Osteoblast (primary cell): ENCODE results near the gene SAE1. TPM values are rescaled to one million over a fixed set of nuclear protein-coding genes. Genes with fewer than 3 reads are reported as not detected.

Experiments used
- DNase-seq: peaks from one replicate; pipeline ENCODE4 v3.0.0; 2011; ENCODE audit warnings: low spot score, mixed read lengths; ENCODE audit not compliant: insufficient read length; ENCODE audit errors: missing footprints
- H2AFZ ChIP-seq: 2 replicates; pipeline ENCODE4 v1.6.0; 2011; ENCODE audit warnings: mild to moderate bottlenecking, low read length
- H3K27ac ChIP-seq: 2 replicates; pipeline ENCODE4 v1.5.1; 2011; ENCODE audit warnings: mild to moderate bottlenecking, low read depth, low read length, moderate library complexity
- H3K27me3 ChIP-seq: 2 replicates; pipeline ENCODE4 v1.6.0; 2012; ENCODE audit warnings: mild to moderate bottlenecking, control low read depth, inconsistent platforms, low read length, moderate library complexity; ENCODE audit not compliant: insufficient read depth
- H3K36me3 ChIP-seq: 2 replicates; pipeline ENCODE4 v1.5.1; 2011; ENCODE audit warnings: mild to moderate bottlenecking, low read length, control low read depth, moderate library complexity; ENCODE audit not compliant: insufficient read depth
- H3K4me1 ChIP-seq: 2 replicates; pipeline ENCODE4 v1.5.1; 2011; ENCODE audit warnings: mild to moderate bottlenecking, low read length, control low read depth, moderate library complexity; ENCODE audit not compliant: insufficient read depth
- H3K4me2 ChIP-seq: 2 replicates; pipeline ENCODE4 v1.6.0; 2011; ENCODE audit warnings: mild to moderate bottlenecking, low read length; ENCODE audit not compliant: insufficient read depth
- H3K4me3 ChIP-seq: fragments of 200-600 bp; sonication (generic); 3 replicates; pipeline ENCODE4 v1.5.1; 2012; ENCODE audit warnings: mild to moderate bottlenecking, low read length, inconsistent platforms; ENCODE audit not compliant: insufficient read depth
- H3K79me2 ChIP-seq: 2 replicates; pipeline ENCODE4 v1.6.0; 2012; ENCODE audit warnings: mild to moderate bottlenecking, low read length, control low read depth, inconsistent platforms; ENCODE audit not compliant: insufficient read depth
- H3K9me3 ChIP-seq: 2 replicates; pipeline ENCODE4 v1.5.1; 2011; ENCODE audit warnings: low read depth, low read length, control low read depth
- H4K20me1 ChIP-seq: 2 replicates; pipeline ENCODE4 v1.6.0; 2012; ENCODE audit warnings: mild to moderate bottlenecking, low read length, control low read depth; ENCODE audit not compliant: insufficient read depth
- total RNA-seq: library from RNA; depleted of rRNA; stranded (reverse); fragments of >200 nt; gene quantifications from 2 replicates; pipeline ENCODE4 v1.2.3, GENCODE V29; 2012
- TF ChIP-seq, protein P1 (sequence below): IDR thresholded peaks from 2 replicates; pipeline ENCODE4 v1.5.1; 2011; ENCODE audit warnings: mild to moderate bottlenecking, low read depth, low read length, moderate library complexity; ENCODE audit errors: extremely low read depth

Gene SAE1
- total RNA-seq, 1 donor, result 105 TPM

DNA sequence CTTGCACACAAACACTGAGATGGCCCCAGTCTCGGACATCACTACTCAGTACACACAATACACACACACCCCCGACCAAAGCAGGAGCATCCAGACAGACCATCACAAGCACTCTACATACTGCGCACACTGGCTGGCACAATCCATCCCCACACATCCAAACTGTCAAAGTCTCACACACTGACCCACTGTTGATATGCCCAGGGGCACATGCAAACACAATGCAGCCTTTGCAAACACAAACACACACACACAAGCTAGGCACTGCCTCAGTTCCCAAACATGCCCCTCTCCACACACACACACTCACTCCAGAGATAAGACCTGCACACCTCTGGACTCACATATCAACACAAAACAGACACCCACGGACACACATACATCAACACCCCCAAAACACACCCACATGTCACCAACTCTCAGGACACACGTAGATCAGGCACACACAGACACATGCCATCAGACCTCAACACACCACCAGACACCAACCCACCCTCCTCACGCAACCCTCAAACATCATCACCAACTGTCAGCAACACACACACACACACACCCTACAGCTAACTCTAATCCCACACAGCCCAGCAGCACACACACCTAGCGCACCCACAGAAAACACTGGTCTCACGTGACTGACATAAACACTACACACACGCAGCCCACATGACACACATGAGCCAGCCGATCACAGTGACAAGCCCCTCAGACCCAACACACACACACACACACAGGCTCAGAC, 98.5 kb downstream of the SAE1 start:
- Histone ChIP-seq H3K9me3 (no peaks in the 10 kb centered on the region), H3K79me2 (peaks cover 48% of the 10 kb centered on the region), H3K4me1 (peaks cover 54% of the 10 kb centered on the region), H2AFZ (no peak overlapping the region), H4K20me1 (peaks cover 16% of the 10 kb centered on the region), H3K36me3 (peaks cover 6% of the 10 kb centered on the region), H3K27me3 (no peaks in the 10 kb centered on the region), H3K27ac (peak overlapping the region; percentile 68), H3K4me3 (peak overlapping the region; percentile 88), H3K4me2 (peak overlapping the region; percentile 96)
- DNase-seq, result peak; percentile 93
- TF ChIP-seq, protein P1, sequence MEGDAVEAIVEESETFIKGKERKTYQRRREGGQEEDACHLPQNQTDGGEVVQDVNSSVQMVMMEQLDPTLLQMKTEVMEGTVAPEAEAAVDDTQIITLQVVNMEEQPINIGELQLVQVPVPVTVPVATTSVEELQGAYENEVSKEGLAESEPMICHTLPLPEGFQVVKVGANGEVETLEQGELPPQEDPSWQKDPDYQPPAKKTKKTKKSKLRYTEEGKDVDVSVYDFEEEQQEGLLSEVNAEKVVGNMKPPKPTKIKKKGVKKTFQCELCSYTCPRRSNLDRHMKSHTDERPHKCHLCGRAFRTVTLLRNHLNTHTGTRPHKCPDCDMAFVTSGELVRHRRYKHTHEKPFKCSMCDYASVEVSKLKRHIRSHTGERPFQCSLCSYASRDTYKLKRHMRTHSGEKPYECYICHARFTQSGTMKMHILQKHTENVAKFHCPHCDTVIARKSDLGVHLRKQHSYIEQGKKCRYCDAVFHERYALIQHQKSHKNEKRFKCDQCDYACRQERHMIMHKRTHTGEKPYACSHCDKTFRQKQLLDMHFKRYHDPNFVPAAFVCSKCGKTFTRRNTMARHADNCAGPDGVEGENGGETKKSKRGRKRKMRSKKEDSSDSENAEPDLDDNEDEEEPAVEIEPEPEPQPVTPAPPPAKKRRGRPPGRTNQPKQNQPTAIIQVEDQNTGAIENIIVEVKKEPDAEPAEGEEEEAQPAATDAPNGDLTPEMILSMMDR, result no peak

DNA sequence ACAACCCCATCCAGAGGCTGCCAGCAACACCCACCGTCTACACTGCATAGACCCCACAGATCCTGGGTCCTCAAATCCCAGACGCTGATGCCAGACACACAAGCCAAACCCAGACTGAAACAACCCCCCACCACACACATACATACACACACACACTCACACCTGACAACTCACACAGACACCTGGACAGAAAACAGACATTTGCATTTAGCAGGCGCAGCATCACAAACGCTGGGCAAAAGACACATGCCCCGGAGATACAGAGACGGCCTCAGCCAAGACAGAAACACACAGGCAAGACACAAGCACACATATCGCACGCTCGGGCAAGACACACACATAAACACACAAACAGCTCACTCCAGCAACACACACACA, 99.0 kb downstream of the SAE1 start:
- Histone ChIP-seq H3K9me3 (no peaks in the 10 kb centered on the region), H3K79me2 (peaks cover 44% of the 10 kb centered on the region), H3K27me3 (no peaks in the 10 kb centered on the region), H3K4me2 (peak overlapping the region; percentile 96), H3K27ac (peak overlapping the region; percentile 68), H3K4me3 (peak overlapping the region; percentile 88), H3K36me3 (peaks cover 6% of the 10 kb centered on the region), H2AFZ (peak overlapping the region; percentile 32), H3K4me1 (peaks cover 54% of the 10 kb centered on the region), H4K20me1 (peaks cover 16% of the 10 kb centered on the region)
- TF ChIP-seq, protein P1, result no peak
- DNase-seq, result peak; percentile 84

DNA sequence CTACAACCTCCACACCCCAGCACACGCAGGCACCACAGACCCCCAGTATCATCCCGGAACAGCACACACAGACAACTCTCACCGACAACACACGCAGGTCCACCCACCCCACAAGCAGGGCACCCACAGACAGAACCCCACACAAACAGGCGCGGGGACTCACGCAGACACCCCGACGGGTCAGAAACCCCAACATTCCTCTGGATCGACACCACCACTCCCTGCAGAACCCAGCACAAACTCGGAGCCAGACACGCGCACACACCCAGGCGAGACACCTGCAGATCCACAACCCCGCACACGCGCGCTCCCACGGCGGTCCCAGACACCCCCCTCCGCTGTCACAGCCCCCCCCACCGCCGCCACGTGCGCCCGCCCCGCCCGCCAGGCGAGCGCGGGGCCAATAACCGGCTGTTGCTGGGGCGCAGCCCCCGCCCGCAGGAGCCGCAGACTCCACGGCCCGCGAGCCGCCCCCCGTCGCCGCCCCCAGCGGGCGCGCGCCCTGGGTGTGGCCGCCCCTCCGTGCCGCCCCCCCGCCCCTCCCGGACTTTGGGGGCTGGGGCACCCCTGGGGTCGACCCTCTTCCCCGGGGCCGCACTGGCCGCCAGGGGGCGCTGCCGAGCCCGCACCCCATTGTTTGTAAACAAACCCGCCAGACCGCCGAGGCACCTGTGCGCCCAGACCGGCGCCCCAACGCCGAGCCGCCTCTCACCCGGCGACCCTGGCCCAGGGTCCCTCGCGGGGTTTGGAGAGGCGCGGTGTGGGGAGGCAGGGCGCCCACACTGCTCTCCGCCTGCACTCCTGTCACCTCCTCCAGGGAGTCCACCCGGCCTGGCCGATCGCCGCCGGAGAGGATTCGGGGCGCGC, 99.7 kb downstream of the SAE1 start:
- Histone ChIP-seq H3K4me3 (peak overlapping the region; percentile 88), H3K4me1 (peaks cover 54% of the 10 kb centered on the region), H3K9me3 (no peaks in the 10 kb centered on the region), H2AFZ (peak overlapping the region; percentile 32), H3K36me3 (peaks cover 4% of the 10 kb centered on the region), H3K27me3 (no peaks in the 10 kb centered on the region), H3K79me2 (peaks cover 41% of the 10 kb centered on the region), H4K20me1 (peaks cover 16% of the 10 kb centered on the region), H3K27ac (peak overlapping the region; percentile 68), H3K4me2 (peak overlapping the region; percentile 96)
- peak; percentile 95 for DNase-seq
- TF ChIP-seq, protein P1, result peak; percentile 49

DNA sequence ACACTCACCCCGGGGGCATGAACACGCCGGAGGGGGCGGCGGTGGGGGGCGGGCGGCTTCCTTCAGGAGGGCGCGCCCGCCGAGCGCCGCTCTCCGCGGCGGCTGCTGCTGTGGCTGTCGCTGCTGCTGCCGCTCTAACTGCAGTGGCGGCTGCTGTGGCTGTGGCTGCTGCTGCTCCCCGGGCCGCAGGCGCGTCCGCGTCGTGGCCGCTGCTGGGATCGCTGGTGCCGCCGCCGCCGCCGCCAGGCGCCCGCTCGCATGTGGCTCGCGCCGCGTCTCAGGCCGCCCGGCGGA, 100.2 kb downstream of the SAE1 start, which contains the start of gene BBC3:
Gene BBC3 (minus strand): TSS at position 279 of the 294 bp plus-strand sequence. CDS start 2,768 bp downstream, outside the sequence.
- Histone ChIP-seq H4K20me1 (peaks cover 16% of the 10 kb centered on the region), H2AFZ (peak within 1 kb of the TSS; percentile 33), H3K27me3 (no peaks in the 10 kb centered on the region), H3K4me2 (peak within 1 kb of the TSS; percentile 96), H3K4me3 (peak within 1 kb of the TSS; percentile 88), H3K9me3 (no peaks in the 10 kb centered on the region), H3K4me1 (peaks cover 49% of the 10 kb centered on the region), H3K79me2 (peaks cover 37% of the 10 kb centered on the region), H3K36me3 (no peaks in the 10 kb centered on the region), H3K27ac (peak within 1 kb of the TSS; percentile 73)
- DNase-seq, result no peak
- TF ChIP-seq, protein P1, result no peak
